K562 (cell line): ENCODE data around the gene ZNF787. TPM values are rescaled to one million over a fixed set of nuclear protein-coding genes. Genes with fewer than 3 reads are reported as not detected.

Experiments used
- ARHGAP35 ChIP-seq: fragments of 450-650 bp; IDR thresholded peaks from 2 replicates; pipeline ENCODE4 v1.6.1; 2018; ENCODE audit not compliant: partially characterized antibody
- BCOR ChIP-seq: fragments of 450-650 bp; IDR thresholded peaks from 2 replicates; pipeline ENCODE4 v1.6.1; 2016
- KDM2B ChIP-seq: fragments of 250-450 bp; sonication (Bioruptor Pico); IDR thresholded peaks from 2 replicates; pipeline ENCODE4 v1.8.0; 2021; ENCODE audit warnings: mild to moderate bottlenecking, moderate library complexity
- NCOA6 ChIP-seq: fragments of 450-650 bp; IDR thresholded peaks from 2 replicates; pipeline ENCODE4 v1.6.1; 2017; ENCODE audit warnings: mild to moderate bottlenecking
- PBX2 ChIP-seq, 2 experiments: IDR thresholded peaks in 1 of 2; conservative IDR thresholded peaks in 1 of 2; 2 replicates each; pipeline ENCODE4 v1.6.1; 2016; ENCODE audit warnings: low read depth in 2 of 2, mild to moderate bottlenecking in 1 of 2, missing compliant biosample characterization in 1 of 2, missing genetic modification characterization in 1 of 2, moderate library complexity in 1 of 2
- POLR2G ChIP-seq: fragments of 200-400 bp; formaldehyde crosslinking; IDR thresholded peaks from 2 replicates; pipeline ENCODE4 v1.6.1; 2017; ENCODE audit warnings: low read depth, mild to moderate bottlenecking, antibody characterized with exemption, low read length, moderate library complexity
- polyA plus RNA-seq, 8 experiments: library from polyadenylated mRNA; depleted of rRNA in 4 of 8; stranded (reverse) in 5 of 8; unstranded in 3 of 8; fragments of >200 nt; fragmentation: Nextera tagmentation in 2 of 8; fragmentation: Illumina TruSeq in 1 of 8; extraction: Ambion mirVana in 2 of 8; extraction: Trizol in 1 of 8; gene quantifications; 2 replicates each; pipeline versions ENCODE4 v1.2.1 to v1.2.3, GENCODE V29; 2011 to 2014; ENCODE audit warnings: inconsistent platforms in 1 of 8, missing spikeins in 1 of 8
- total RNA-seq, 7 experiments: library from RNA; depleted of rRNA in 6 of 7; stranded (reverse); fragments of >200 nt in 6 of 7; fragmentation: Illumina TruSeq in 2 of 7; extraction: Trizol in 2 of 7; gene quantifications; 2 replicates each; pipeline versions ENCODE4 v1.2.1 to v1.2.3, GENCODE V29; 2011 to 2021; ENCODE audit warnings: low replicate concordance in 1 of 7

Gene ZNF787
- total and polyA plus RNA-seq, 9 of the 15 experiments (the other 6 are each of a cell fraction or from before 2014, with no cell fraction given), result 0.45 to 77.6 (median 7.3) TPM

DNA sequence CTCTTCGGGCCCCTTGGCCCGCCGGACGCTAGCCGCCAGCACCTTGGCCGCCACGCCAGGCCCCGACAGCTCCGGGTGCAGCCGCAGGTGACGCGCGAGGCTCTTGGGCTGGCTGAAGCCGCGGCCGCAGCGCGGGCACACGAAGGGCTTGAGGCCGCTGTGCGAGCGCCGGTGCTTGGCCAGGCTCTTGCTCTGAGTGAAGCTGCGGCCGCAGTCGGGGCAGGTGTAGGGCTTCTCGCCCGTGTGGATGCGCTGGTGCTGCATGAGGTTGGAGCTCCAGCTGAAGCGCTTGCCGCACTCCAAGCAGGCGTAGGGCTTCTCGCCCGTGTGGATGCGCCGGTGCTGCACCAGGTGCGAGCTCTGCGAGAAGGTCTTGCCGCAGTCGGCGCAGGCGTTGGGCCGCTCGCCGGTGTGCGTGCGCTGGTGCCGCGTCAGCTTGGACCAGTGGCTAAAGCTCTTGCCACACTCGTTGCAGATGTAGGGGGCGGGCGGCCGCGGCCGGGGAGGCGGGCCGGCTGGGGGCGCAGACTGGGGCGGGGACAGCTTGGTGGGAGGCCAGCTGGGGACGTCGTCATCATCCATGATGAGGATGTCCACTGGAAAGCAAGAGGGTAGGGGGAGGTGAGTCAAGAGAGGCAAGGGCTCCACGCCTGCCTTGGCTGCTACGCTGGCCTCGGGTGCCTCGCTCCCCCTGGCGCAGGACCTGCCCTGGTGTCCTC is 32.4 kb downstream of the ZNF787 start (continued):
- TF ChIP-seq POLR2G (peak; percentile 38; the same call in 1 of the 2 replicates), PBX2 (CRISPR knock-in tag; IDR thresholded peaks at IDR 0.05; ENCODE audit: low read depth) (no peak), PBX2 (tag; conservative IDR thresholded peaks at IDR 0.05; ENCODE audit: low read depth) (no peak), NCOA6 (no peak), ARHGAP35 (no peak), BCOR (no peak), KDM2B (no peak)
